GM19372 (cell line): Measurements from ENCODE around the gene MCAT.
A peak's percentile ranks its signal among the peaks of the same experiment; 100 is the strongest.

Source experiments
- ATAC-seq: cut with Tn5 transposase; IDR thresholded peaks from one replicate; pipeline ENCODE4 v1.9.1; 2021; ENCODE audit warnings: mild to moderate bottlenecking, low read depth, moderate library complexity; ENCODE audit not compliant: unreplicated experiment

MCAT gene

DNA sequence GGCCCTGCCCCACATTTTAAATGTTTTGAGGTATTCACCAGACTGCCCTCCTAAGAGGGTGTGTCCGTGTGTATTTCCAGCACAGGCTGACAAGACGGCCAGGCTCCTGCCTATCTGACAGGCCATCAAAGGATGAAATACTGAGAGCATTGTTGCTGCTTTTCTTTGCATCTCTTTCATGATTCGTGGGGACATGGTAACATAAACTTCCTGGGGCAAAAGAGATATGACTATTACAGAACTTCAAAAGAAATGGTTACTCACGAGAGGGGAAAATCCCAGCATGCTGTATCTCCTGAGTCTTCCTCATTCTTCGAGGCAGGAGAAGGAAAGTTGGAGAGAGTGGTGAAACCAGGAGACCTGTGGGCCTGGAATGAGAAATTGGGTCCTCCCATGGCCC lies 43.0 kb downstream of the MCAT start:
- no peak for ATAC-seq

DNA sequence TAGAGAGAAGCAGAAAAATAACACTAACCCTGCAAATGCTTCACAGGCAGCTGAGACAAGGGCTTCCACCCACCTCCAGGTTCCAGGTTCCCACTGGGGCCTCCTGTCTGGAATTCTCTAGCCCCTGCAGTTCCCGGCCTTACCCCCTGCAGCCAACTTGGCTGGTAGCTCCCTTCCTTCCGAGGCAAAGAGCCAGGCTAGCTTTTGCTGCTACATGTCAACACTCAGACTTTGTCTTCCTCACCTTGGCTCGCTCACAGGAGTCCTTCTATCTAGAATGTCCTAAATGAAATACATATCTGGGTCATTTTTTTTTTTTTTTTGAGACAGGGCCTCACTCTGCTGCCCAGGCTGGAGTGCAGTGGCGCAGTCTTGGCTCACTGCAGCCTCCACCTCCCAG lies 44.1 kb downstream of the MCAT start:
- no peak for ATAC-seq

DNA sequence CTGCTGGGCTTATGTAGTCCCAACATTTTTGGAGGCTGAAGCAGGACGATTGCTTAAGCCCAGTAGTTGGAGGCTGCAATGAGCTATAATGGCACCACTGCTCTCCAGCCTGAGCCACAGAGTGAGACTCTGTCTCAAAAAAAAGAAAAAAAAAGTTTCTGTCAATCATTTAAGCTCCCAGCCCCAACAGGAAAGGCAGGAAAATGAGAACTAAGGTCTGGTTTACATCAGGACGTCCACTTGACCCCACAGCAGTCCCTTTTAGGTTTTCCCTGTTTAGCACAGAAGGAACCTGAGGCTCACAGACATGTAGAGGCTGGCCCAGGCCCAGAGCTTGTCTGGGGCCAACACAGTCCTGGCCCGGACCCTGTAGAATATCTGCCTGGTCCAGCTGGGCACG lies 44.8 kb downstream of the MCAT start:
- ATAC-seq = no peak

DNA sequence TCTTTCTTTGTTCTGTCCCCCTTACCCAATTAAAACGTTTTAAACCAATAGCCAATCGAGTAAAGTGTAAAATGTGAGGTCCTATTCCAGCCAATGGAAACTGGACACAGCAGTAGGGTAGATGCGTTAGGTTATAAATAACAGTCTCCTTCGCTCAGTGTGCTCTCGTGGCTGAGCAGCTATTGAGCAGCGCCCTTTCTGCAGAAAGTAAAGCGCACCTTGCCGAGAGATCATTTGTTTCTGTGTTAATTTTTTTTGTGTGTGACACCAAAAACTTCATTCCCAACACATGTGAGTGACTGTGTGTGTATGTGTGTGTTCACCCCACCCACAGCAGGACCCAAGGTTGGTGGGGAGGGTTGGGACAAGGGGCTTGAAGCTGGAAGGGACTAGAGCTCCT lies 46.8 kb downstream of the MCAT start:
- no peak for ATAC-seq

DNA sequence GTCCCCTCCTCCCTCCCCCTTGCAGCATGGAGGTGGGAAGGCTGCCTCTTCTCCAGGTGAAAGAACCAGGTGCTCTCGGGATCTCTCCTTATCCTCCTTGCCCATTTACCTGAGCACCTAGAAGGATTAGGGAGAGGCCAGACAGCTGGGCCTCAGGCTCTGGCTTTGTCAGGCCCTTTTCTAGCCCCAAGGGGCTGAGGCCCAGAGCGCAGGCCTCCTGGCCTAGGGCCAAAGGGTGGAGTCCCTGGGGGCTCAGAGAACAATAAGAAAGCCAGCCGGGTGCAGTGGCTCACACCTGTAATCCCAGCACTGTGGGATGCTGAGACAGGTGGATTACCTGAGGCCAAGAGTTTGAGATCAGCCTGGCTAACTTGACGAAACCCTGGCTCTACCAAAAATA lies 48.6 kb downstream of the MCAT start:
- ATAC-seq = no peak

DNA sequence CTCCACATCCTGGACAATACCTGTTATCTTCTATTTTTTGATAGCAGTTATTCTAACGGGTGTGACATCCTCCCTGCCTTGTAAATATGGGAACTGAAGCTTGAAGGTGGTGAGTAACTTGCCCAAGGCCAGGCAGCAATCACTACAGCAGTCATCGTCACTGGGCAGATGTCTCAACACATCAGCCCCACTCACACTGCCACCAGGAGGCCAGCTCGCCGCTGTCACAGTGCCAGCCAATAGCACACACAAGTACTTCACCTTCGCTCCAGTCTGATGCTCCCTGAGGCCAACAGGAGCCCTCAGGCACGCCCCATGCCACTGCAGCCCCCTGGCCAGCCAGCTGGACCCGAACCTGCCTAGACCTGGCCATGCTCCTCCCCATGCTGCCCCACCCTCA lies 49.1 kb downstream of the MCAT start:
- no peak for ATAC-seq

DNA sequence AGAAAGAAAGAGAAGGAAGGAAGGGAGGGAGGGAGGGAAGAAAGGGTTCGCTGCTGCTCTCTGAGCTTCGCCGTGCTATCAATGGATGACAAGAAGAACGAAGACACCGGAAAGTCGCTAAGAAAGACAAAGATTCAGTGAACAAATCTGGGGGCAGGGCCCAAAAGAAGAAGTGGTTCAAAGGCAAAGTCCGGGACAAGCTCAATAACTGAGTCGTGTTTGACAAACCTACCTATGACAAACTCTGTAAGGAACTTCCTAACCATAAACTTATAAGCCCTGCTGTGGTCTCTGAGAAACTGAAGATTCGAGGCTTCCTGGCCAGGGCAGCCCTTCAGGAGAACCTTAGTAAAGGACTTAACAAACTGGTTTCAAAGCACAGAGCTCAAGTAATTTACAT lies 51.1 kb downstream of the MCAT start:
- no peak for ATAC-seq

DNA sequence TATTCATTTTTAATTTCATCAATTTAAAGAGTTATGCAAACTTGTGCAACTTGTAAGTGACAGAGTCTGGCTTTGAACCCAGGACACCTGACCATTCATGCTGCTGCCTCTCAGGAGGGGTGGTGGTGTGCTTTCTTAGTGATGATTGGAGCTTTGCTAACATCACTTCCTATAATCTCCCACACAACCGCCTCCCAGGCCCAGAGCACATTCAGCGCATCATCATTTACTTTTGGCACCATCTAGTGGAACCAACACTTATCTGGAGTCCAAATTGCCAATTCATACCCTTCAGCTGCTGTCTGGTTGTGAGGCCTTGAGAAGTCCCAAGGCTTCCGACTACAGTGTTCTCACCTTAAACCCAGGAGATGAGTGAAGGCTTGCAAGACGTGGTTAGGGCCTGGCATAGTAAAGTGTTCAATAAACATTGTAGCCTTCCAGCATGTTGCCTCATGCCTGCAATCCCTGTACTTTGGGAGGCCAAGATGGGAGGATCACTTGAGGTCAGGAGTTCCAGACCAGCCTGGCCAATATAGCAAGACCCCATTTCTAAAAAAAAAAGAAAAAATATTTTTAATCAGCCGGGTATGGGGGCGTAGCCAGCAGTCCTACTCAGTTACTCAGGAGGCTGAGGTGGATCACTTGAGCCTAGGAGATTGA lies 52.9 kb downstream of the MCAT start:
- ATAC-seq = no peak

DNA sequence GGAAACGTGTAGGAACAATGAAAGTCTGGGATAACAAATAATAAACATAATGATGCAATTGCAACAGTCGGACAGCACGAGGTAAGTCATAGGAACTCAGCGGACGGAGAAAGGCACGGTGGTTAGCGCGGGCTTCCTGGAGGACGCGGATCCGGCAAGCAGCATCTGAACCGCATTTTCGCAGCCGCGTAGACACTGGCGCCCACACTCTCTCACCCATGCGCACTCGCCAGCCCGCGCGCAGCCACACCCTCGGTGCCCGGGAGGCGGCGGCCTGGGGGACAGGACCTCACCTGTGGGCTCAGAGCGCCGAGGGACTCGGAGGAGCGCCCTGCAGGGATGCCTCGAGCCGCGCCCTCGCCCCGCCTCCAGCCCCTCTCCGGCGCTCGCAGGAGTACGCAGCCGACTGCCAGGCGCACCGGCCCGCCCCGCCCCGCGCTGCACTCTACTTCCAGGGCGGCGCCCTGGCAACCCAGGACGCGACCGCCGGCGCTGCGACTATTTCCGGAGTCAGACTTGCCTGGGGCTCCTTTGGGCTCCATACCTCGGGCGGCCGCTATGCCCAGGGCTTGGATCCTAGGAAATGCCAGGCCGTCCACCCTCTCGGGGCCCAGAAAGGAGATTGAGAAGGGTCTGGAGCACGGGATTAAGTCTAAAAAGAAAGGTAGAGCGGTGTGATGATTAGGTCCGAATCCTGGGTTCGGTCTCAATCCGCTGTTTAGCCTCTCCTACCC lies 54.0 kb downstream of the MCAT start, which contains the start of gene TTLL1:
Gene TTLL1 (minus strand): TSS at position 408 of the 734 bp plus-strand sequence. CDS start 13,805 bp downstream, outside the sequence.
- peak; percentile 82 for ATAC-seq

DNA sequence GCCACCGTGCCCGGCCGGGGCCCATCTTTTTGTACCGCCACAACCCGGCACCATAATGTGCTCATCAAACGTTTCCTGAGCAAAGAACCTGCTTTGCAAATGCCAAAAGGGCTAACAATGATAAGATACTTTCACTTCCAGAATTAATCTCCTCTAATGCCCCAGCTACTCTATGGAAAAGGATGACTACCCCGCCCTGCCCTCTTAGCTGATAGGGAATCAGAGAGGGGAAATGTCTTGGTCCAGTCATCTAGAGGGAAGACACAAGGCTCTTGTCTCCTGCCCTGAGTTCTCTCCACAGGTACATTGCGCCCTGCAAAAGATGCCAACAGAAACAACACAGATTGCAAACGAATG lies 54.6 kb downstream of the MCAT start:
- no peak for ATAC-seq

DNA sequence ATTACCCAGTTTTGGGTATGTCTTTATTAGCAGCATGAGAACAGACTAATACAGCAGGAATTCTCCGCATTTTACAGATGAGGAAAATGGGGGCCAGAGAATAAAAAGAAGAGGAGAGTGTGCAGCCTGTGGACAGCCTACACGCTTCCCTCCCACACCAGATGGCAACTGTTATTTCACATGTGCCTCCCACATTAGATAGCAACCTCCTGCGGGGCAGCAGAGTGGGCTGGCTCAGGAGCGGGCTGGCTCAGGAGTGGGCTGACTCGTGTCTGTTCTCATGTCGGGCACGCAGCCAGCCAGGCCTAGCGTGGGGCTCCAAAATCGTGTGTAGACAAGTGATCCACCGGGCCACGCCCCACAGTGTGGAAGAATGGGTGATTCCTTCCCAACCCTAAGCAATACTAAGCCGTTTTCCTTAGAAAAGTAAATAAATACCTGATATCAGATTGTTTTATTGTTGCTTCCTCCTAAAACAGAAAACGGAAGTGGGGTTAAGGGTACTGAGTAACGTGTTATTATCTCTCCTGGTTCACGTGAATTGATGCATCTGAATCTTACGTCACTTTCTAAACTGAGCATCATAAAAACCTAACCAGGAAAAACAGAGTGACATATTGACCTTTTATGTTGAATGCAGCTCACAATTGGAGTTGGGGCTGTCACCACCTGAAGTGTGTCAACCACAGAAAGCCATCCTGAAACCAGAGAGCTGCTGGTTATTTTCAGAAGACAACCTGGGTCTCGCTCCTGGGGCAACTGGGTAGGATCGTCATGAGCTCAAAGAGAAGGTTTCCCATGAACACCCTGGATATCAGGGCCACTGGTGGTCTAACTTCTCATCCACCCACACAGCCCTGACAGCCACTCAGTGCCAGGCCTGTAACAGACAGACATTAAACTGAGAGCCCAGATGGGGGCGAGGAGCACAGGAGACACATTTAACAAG lies 57.3 kb downstream of the MCAT start:
- ATAC-seq = no peak
